Ectodermal cell (in vitro differentiated cells): Measurements from ENCODE around the gene LRRK1.

ENCODE experiments used
- H3K27ac ChIP-seq: 2 replicates; pipeline ENCODE4 v1.7.0; 2013; ENCODE audit warnings: mild to moderate bottlenecking, low read depth, low read length; ENCODE audit not compliant: insufficient read depth, poor library complexity, severe bottlenecking
- H3K27me3 ChIP-seq: 2 replicates; pipeline ENCODE4 v1.7.0; 2013; ENCODE audit warnings: mild to moderate bottlenecking, low read length; ENCODE audit not compliant: insufficient read depth, control insufficient read depth, poor library complexity, severe bottlenecking
- H3K36me3 ChIP-seq: one replicate; pipeline ENCODE4 v1.7.0; 2013; ENCODE audit warnings: low read length; ENCODE audit not compliant: control insufficient read depth, insufficient read depth
- H3K4me1 ChIP-seq: one replicate; pipeline ENCODE4 v1.7.0; 2013; ENCODE audit warnings: low read length; ENCODE audit not compliant: control insufficient read depth, insufficient read depth
- H3K4me3 ChIP-seq: 2 replicates; pipeline ENCODE4 v1.7.0; 2013; ENCODE audit warnings: low read depth, low read length, control low read depth; ENCODE audit not compliant: insufficient read depth
- H3K9me3 ChIP-seq: 2 replicates; pipeline ENCODE4 v1.7.0; 2013; ENCODE audit warnings: mild to moderate bottlenecking, low read length, moderate library complexity; ENCODE audit not compliant: control insufficient read depth
- WGBS, 2 experiments: methylation state at CpG; one replicate each; pipeline ENCODE4 v1.1.7; 2013; ENCODE audit warnings: missing lambda C conversion rate in 2 of 2; 5-methylcytosine and 5-hydroxymethylcytosine counted together

Gene LRRK1

GRCh38 chr15:100923902-100924301 is 4.7 kb downstream of the LRRK1 start:
- Histone ChIP-seq H3K36me3 (no peaks in the 10 kb centered on the region), H3K27me3 (peaks cover 47% of the 10 kb centered on the region), H3K4me1 (peaks cover 5% of the 10 kb centered on the region), H3K9me3 (no peaks in the 10 kb centered on the region), H3K4me3 (no peak overlapping the region), H3K27ac (no peak overlapping the region)
- 89 to 92% methylated on average over 5 of the region's 5 CpGs for WGBS, 2 experiments

GRCh38 chr15:100924436-100924835 is 5.3 kb downstream of the LRRK1 start:
- H3K4me3 ChIP-seq, result no peak overlapping the region
- no peaks in the 10 kb centered on the region for H3K9me3 ChIP-seq
- peaks cover 42% of the 10 kb centered on the region for H3K27me3 ChIP-seq
- no peaks in the 10 kb centered on the region for H3K36me3 ChIP-seq
- H3K4me1 ChIP-seq, result peaks cover 6% of the 10 kb centered on the region
- no peak overlapping the region for H3K27ac ChIP-seq
- 94% methylated on average over 11 of the region's 11 CpGs for WGBS, 2 experiments

- no peaks in the 10 kb centered on the region for H3K9me3 ChIP-seq
- no peaks in the 10 kb centered on the region for H3K36me3 ChIP-seq
- H3K27ac ChIP-seq, result no peak overlapping the region
- H3K4me3 ChIP-seq, result no peak overlapping the region
- peaks cover 32% of the 10 kb centered on the region for H3K27me3 ChIP-seq
- H3K4me1 ChIP-seq, result peaks cover 6% of the 10 kb centered on the region
- 93 to 95% methylated on average over 8 of the region's 8 CpGs for WGBS, 2 experiments
Observed at GRCh38 chr15:100925480-100925879, 6.3 kb downstream of the LRRK1 start.

GRCh38 chr15:100926258-100926657 is 7.1 kb downstream of the LRRK1 start:
- 79 to 83% methylated on average over 10 to 11 of the region's 11 CpGs for WGBS, 2 experiments
- Histone ChIP-seq H3K36me3 (no peaks in the 10 kb centered on the region), H3K4me1 (peaks cover 6% of the 10 kb centered on the region), H3K4me3 (no peak overlapping the region), H3K9me3 (no peaks in the 10 kb centered on the region), H3K27ac (no peak overlapping the region), H3K27me3 (peaks cover 24% of the 10 kb centered on the region)

- H3K4me1 ChIP-seq, result peaks cover 6% of the 10 kb centered on the region
- no peak overlapping the region for H3K4me3 ChIP-seq
- no peaks in the 10 kb centered on the region for H3K36me3 ChIP-seq
- no peaks in the 10 kb centered on the region for H3K9me3 ChIP-seq
- peaks cover 15% of the 10 kb centered on the region for H3K27me3 ChIP-seq
- H3K27ac ChIP-seq, result no peak overlapping the region
- WGBS, 2 experiments, result 87 to 91% methylated on average over 11 of the region's 11 CpGs
Observed at GRCh38 chr15:100926971-100927756, 8.0 kb downstream of the LRRK1 start.

- WGBS, 2 experiments, result 72 to 75% methylated on average over 13 of the region's 13 CpGs
- no peak overlapping the region for H3K27ac ChIP-seq
Observed at GRCh38 chr15:100928632-100929280, 9.6 kb downstream of the LRRK1 start.

GRCh38 chr15:100929641-100930042 is 10.5 kb downstream of the LRRK1 start:
- no peaks in the 10 kb centered on the region for H3K27me3 ChIP-seq
- H3K4me3 ChIP-seq, result no peak overlapping the region
- peaks cover 6% of the 10 kb centered on the region for H3K4me1 ChIP-seq
- 51 to 54% methylated on average over 6 of the region's 6 CpGs for WGBS, 2 experiments
- H3K36me3 ChIP-seq, result no peaks in the 10 kb centered on the region
- no peaks in the 10 kb centered on the region for H3K9me3 ChIP-seq
- H3K27ac ChIP-seq, result no peak overlapping the region

More at GRCh38 chr15:100928632-100929280, 9.6 kb downstream of the LRRK1 start:
- Histone ChIP-seq H3K27me3 (peaks cover 4% of the 10 kb centered on the region), H3K4me1 (peaks cover 6% of the 10 kb centered on the region), H3K9me3 (no peaks in the 10 kb centered on the region), H3K4me3 (no peak overlapping the region), H3K36me3 (no peaks in the 10 kb centered on the region)

GRCh38 chr15:100930306-100930848 is 11.2 kb downstream of the LRRK1 start:
- no peak overlapping the region for H3K27ac ChIP-seq
- no peaks in the 10 kb centered on the region for H3K9me3 ChIP-seq
- H3K4me3 ChIP-seq, result no peak overlapping the region
- peaks cover 6% of the 10 kb centered on the region for H3K4me1 ChIP-seq
- 91 to 92% methylated on average over 4 of the region's 4 CpGs for whole genome bisulfite sequencing, 2 experiments
- H3K36me3 ChIP-seq, result no peaks in the 10 kb centered on the region
- no peaks in the 10 kb centered on the region for H3K27me3 ChIP-seq

GRCh38 chr15:100931143-100931890 is 12.2 kb downstream of the LRRK1 start:
- 93% methylated on average over 15 of the region's 15 CpGs for WGBS, 2 experiments
- Histone ChIP-seq H3K4me3 (no peak overlapping the region), H3K27ac (no peak overlapping the region), H3K36me3 (no peaks in the 10 kb centered on the region), H3K9me3 (no peaks in the 10 kb centered on the region), H3K27me3 (no peaks in the 10 kb centered on the region), H3K4me1 (peaks cover 6% of the 10 kb centered on the region)
